H1 (cell line): Measurements from ENCODE around the gene HBA2. TPM values are rescaled to one million over a fixed set of nuclear protein-coding genes. Genes with fewer than 3 reads are reported as not detected.

Experiments
- CTCF ChIA-PET: fragments of 300-600 bp; sonication (Branson Sonifier 250); formaldehyde crosslinking; loops from one replicate; lab custom pipeline; 2021; ENCODE audit not compliant: partially characterized antibody; lab: Charles Lee
- POLR2A ChIA-PET: fragments of 300-600 bp; sonication (Branson Sonifier 250); formaldehyde crosslinking; loops from one replicate; lab custom pipeline; 2021; ENCODE audit warnings: inconsistent platforms; ENCODE audit not compliant: partially characterized antibody; lab: Charles Lee
- DNase-seq, 2 experiments: peaks; one replicate each; pipeline versions ENCODE4 v3.0.0 to v3.0.0-alpha.2; 2010 to 2022; ENCODE audit warnings: low spot score in 2 of 2, low read depth in 1 of 2, mixed read lengths in 1 of 2
- FAIRE-seq: peaks from 2 replicates; lab custom pipeline; 2011; peaks lifted over from hg19 to GRCh38; lab: Jason Lieb, UNC
- H2AFZ ChIP-seq: 2 replicates; pipeline ENCODE4 v1.8.1; 2012; ENCODE audit warnings: low read length, inconsistent platforms
- H2AK5ac ChIP-seq: 2 replicates; pipeline ENCODE4 v1.6.1; 2013; ENCODE audit warnings: low read depth, low read length
- H2BK120ac ChIP-seq: replicated peaks from 2 replicates; pipeline ENCODE3; 2013; ENCODE audit warnings: low read depth, low read length, inconsistent platforms
- H2BK12ac ChIP-seq: 2 replicates; pipeline ENCODE4 v1.6.1; 2013; ENCODE audit warnings: low read depth, low read length
- H2BK15ac ChIP-seq: 2 replicates; pipeline ENCODE4 v1.6.1; 2013; ENCODE audit warnings: low read length
- H2BK20ac ChIP-seq: 2 replicates; pipeline ENCODE4 v1.6.1; 2013; ENCODE audit warnings: low read length
- H2BK5ac ChIP-seq: 2 replicates; pipeline ENCODE4 v1.6.1; 2013; ENCODE audit warnings: low read depth, low read length
- H3K14ac ChIP-seq: 2 replicates; pipeline ENCODE4 v1.6.1; 2013; ENCODE audit warnings: inconsistent platforms; ENCODE audit not compliant: insufficient read length
- H3K18ac ChIP-seq: 2 replicates; pipeline ENCODE4 v1.6.1; 2013; ENCODE audit warnings: low read length; ENCODE audit errors: extremely low read depth
- H3K23ac ChIP-seq: 2 replicates; pipeline ENCODE4 v1.6.1; 2013; ENCODE audit warnings: inconsistent platforms; ENCODE audit not compliant: insufficient read length
- H3K23me2 ChIP-seq: 2 replicates; pipeline ENCODE4 v1.6.1; 2013; ENCODE audit warnings: low read depth, low read length
- H3K27ac ChIP-seq: 2 replicates; pipeline ENCODE4 v1.6.1; 2011; ENCODE audit warnings: low read depth, low read length, inconsistent platforms
- H3K27me3 ChIP-seq, 4 experiments: replicated peaks in 1 of 4; 1 replicate in 1 of 4; 2 replicates in 3 of 4; pipeline versions ENCODE4 v1.6.1 to v1.8.1; 2011 to 2013; ENCODE audit warnings: low read length in 3 of 4, mild to moderate bottlenecking in 3 of 4, inconsistent platforms in 2 of 4, mixed read lengths in 2 of 4, moderate library complexity in 1 of 4; ENCODE audit not compliant: control insufficient read depth in 3 of 4, insufficient read depth in 3 of 4; ENCODE audit errors: extremely low read depth in 1 of 4
- H3K36me3 ChIP-seq, 4 experiments: 2 replicates each; pipeline versions ENCODE4 v1.6.1 to v1.8.1; 2011 to 2013; ENCODE audit warnings: mild to moderate bottlenecking in 4 of 4, low read length in 3 of 4, moderate library complexity in 2 of 4, control low read depth in 1 of 4, inconsistent platforms in 1 of 4; ENCODE audit not compliant: insufficient read depth in 4 of 4, control insufficient read depth in 2 of 4
- H3K4ac ChIP-seq: replicated peaks from 2 replicates; pipeline ENCODE3; 2013; ENCODE audit warnings: low read length, low read depth, mixed read lengths, inconsistent platforms; ENCODE audit not compliant: insufficient read length
- H3K4me1 ChIP-seq, 4 experiments: replicated peaks in 1 of 4; 1 replicate in 1 of 4; 2 replicates in 3 of 4; pipeline versions ENCODE4 v1.6.1 to v1.8.1; 2011 to 2013; ENCODE audit warnings: low read length in 3 of 4, inconsistent platforms in 2 of 4, mixed read lengths in 1 of 4; ENCODE audit not compliant: insufficient read depth in 4 of 4, control insufficient read depth in 3 of 4
- H3K4me2 ChIP-seq, 2 experiments: 2 replicates each; pipeline versions ENCODE4 v1.6.1 to v1.8.1; 2011 to 2013; ENCODE audit warnings: low read depth in 2 of 2, low read length in 2 of 2, control low read depth in 1 of 2, inconsistent platforms in 1 of 2, mild to moderate bottlenecking in 1 of 2; ENCODE audit not compliant: insufficient read depth in 1 of 2
- H3K4me3 ChIP-seq, 4 experiments: fragments of 200-600, 300-600 bp in 1 of 4; sonication (generic), shearing (Covaris generic), sonication (Bioruptor Twin) in 1 of 4; 2 replicates each; pipeline versions ENCODE4 v1.5.1 to v1.8.1; 2011 to 2016; ENCODE audit warnings: low read length in 4 of 4, low read depth in 3 of 4, control low read depth in 2 of 4, inconsistent platforms in 2 of 4, mild to moderate bottlenecking in 2 of 4, mixed read lengths in 1 of 4, moderate library complexity in 1 of 4; ENCODE audit not compliant: insufficient read depth in 2 of 4; ENCODE audit errors: extremely low read depth in 1 of 4
- H3K56ac ChIP-seq: replicated peaks from 2 replicates; pipeline ENCODE3; 2013; ENCODE audit warnings: low read depth, mild to moderate bottlenecking, mixed read lengths, low read length, inconsistent platforms; ENCODE audit not compliant: insufficient read length
- H3K79me1 ChIP-seq: 2 replicates; pipeline ENCODE4 v1.6.1; 2013; ENCODE audit warnings: low read depth, low read length, control low read depth
- H3K79me2 ChIP-seq, 2 experiments: 2 replicates each; pipeline versions ENCODE4 v1.6.1 to v1.8.1; 2012 to 2013; ENCODE audit warnings: low read length in 2 of 2, mild to moderate bottlenecking in 2 of 2, inconsistent platforms in 1 of 2; ENCODE audit not compliant: insufficient read depth in 2 of 2, control insufficient read depth in 1 of 2
- H3K9ac ChIP-seq, 4 experiments: replicated peaks in 1 of 4; 1 replicate in 1 of 4; 2 replicates in 3 of 4; pipeline versions ENCODE4 v1.6.1 to v1.8.1; 2011 to 2013; ENCODE audit warnings: low read depth in 3 of 4, low read length in 3 of 4, control low read depth in 2 of 4, mild to moderate bottlenecking in 2 of 4, moderate library complexity in 2 of 4, inconsistent platforms in 1 of 4; ENCODE audit errors: extremely low read depth in 1 of 4
- H3K9me3 ChIP-seq, 2 experiments: 2 replicates each; pipeline versions ENCODE4 v1.6.1 to v1.8.1; 2012 to 2013; ENCODE audit warnings: mild to moderate bottlenecking in 2 of 2, moderate library complexity in 2 of 2, control low read depth in 1 of 2, inconsistent platforms in 1 of 2, low read depth in 1 of 2, low read length in 1 of 2, mixed read lengths in 1 of 2; ENCODE audit not compliant: insufficient read depth in 2 of 2
- H4K20me1 ChIP-seq, 2 experiments: replicated peaks in 1 of 2; 2 replicates each; pipeline versions ENCODE3 to v1.8.1; 2011 to 2013; ENCODE audit warnings: inconsistent platforms in 2 of 2, low read length in 2 of 2, mild to moderate bottlenecking in 1 of 2; ENCODE audit not compliant: insufficient read depth in 2 of 2, control insufficient read depth in 1 of 2
- H4K5ac ChIP-seq: 2 replicates; pipeline ENCODE4 v1.6.1; 2013; ENCODE audit warnings: low read length, low read depth, mixed read lengths, inconsistent platforms; ENCODE audit not compliant: insufficient read length
- H4K8ac ChIP-seq: 2 replicates; pipeline ENCODE4 v1.8.0; 2013; ENCODE audit warnings: mild to moderate bottlenecking, moderate library complexity, low read length, inconsistent platforms; ENCODE audit not compliant: insufficient read depth; ENCODE audit errors: extremely low read depth
- H4K91ac ChIP-seq: replicated peaks from 2 replicates; pipeline ENCODE3; 2013; ENCODE audit warnings: low read length, mixed read lengths, inconsistent platforms; ENCODE audit not compliant: insufficient read length
- CBX8 ChIP-seq: fragments of 300-800, 300-1000 bp; sonication (generic); IDR thresholded peaks from 2 replicates; pipeline ENCODE4 v1.7.1; 2016; ENCODE audit warnings: low read depth, low read length, borderline replicate concordance
- CTCF ChIP-seq, 3 experiments: IDR thresholded peaks; 1 replicate in 2 of 3; 2 replicates in 1 of 3; pipeline versions ENCODE4 v1.5.1 to v1.6.1; 2011; ENCODE audit warnings: low read length in 3 of 3, mild to moderate bottlenecking in 3 of 3, inconsistent platforms in 2 of 3, low read depth in 1 of 3, moderate library complexity in 1 of 3; ENCODE audit not compliant: insufficient read depth in 1 of 3; ENCODE audit errors: control extremely low read depth in 1 of 3
- GTF2F1 ChIP-seq: IDR thresholded peaks from 2 replicates; pipeline ENCODE4 v1.6.1; 2012; ENCODE audit warnings: low read depth, low read length, improper control_type of control experiment, borderline replicate concordance
- JUND ChIP-seq: IDR thresholded peaks from 2 replicates; pipeline ENCODE4 v1.6.1; 2011; ENCODE audit warnings: mild to moderate bottlenecking, improper control_type of control experiment, low read length
- WGBS, 2 experiments: shearing (Covaris generic) in 1 of 2; methylation state at CpG; one replicate each; pipeline versions ENCODE4 v1.1.6 to v1.1.7; 2013 to 2015; ENCODE audit warnings: low lambda C conversion rate in 2 of 2, mixed read lengths in 2 of 2, inconsistent platforms in 1 of 2, low coverage in 1 of 2, missing lambda C conversion rate in 1 of 2; ENCODE audit not compliant: insufficient replicate concordance in 2 of 2, insufficient coverage in 1 of 2, insufficient read length in 1 of 2; ENCODE audit errors: extremely low coverage in 1 of 2, missing lambda C conversion rate in 1 of 2; 5-methylcytosine and 5-hydroxymethylcytosine counted together
- polyA plus RNA-seq, 7 experiments: library from polyadenylated mRNA; depleted of rRNA in 3 of 7; stranded (reverse) in 5 of 7; unstranded in 2 of 7; fragments of >200 nt in 5 of 7; fragments of 200-250 nt in 2 of 7; gene quantifications; 1 replicate in 5 of 7; 2 replicates in 1 of 7; 4 replicates in 1 of 7; pipeline versions ENCODE4 v1.2.1 to v1.2.3, GENCODE V29; 2011 to 2013; ENCODE audit warnings: missing spikeins in 2 of 7, mixed read lengths in 2 of 7
- total RNA-seq: library from RNA; stranded (reverse); fragmentation: NEBNext Ultra II Directional; extraction: Animal tissue kit (Norgen Biotek cat#: 25700); gene quantifications from 2 replicates; pipeline ENCODE4 v1.2.1, GENCODE V29; 2021

HBA2 gene
- total and polyA plus RNA-seq, 2 of the 8 experiments (the other 6 are each of a cell fraction or from before 2014, with no cell fraction given) = 6.1 TPM; not detected in 1

GRCh38 chr16:188674-189073, 16.0 kb downstream of the HBA2 start:
- no peaks in the 10 kb centered on the region for H3K79me2 ChIP-seq
- no peak overlapping the region for H3K4ac ChIP-seq
- 95% methylated on average over 8 of the region's 8 CpGs; no CpG with 5 or more reads in 1 of the 2 experiments for WGBS, 2 experiments
- H4K8ac ChIP-seq = no peak overlapping the region
- FAIRE-seq (no peak), DNase-seq (no peak)
- no peak overlapping the region for H2AFZ ChIP-seq
- H4K20me1 ChIP-seq = peaks cover 4 to 16% of the 10 kb centered on the region in 2 experiments
- no peak overlapping the region for H3K27ac ChIP-seq
- no peak overlapping the region for H3K18ac ChIP-seq
- H2BK12ac ChIP-seq = no peak overlapping the region
- TF ChIP-seq JUND = no peak
- no peak for TF ChIP-seq GTF2F1
- no peak for TF ChIP-seq CBX8
- peak; percentile 21 to 59 (median 58); a peak in 3 of 4 replicates for TF ChIP-seq CTCF (IDR thresholded peaks at IDR 0.05; ENCODE audit: control extremely low read depth in 1 of 3, insufficient read depth in 1 of 3, low read depth in 1 of 3, low read length in 3 of 3)
- no peak overlapping the region for H3K56ac ChIP-seq
- H3K27me3 ChIP-seq = no peaks in the 10 kb centered on the region
- ChIA-PET CTCF (interaction anchor here (0.8 to 2.8 kb wide), 9 partner anchors 9 to 299 kb away, joined by 3 to 10 read pairs (median 3); no protein-coding TSS in a partner anchor), POLR2A (interaction anchor here (0.8 to 34.3 kb wide), 4 partner anchors 10 to 37 kb away, joined by 3 to 348 read pairs (median 4); partner anchors contain the start of gene LUC7L)
- H2BK120ac ChIP-seq = no peak overlapping the region
- H3K9me3 ChIP-seq = peaks cover 0 to 3% of the 10 kb centered on the region in 2 experiments; a peak in 1 of 4 replicates
- H2BK5ac ChIP-seq = no peak overlapping the region
- no peak overlapping the region for H3K4me3 ChIP-seq
- no peak overlapping the region for H3K9ac ChIP-seq
- H3K14ac ChIP-seq = no peak overlapping the region
- H3K4me2 ChIP-seq = no peak overlapping the region
- no peak overlapping the region for H2AK5ac ChIP-seq
- peaks cover 31 to 65% (median 54%) of the 10 kb centered on the region in 4 experiments; a peak in 7 of 8 replicates for H3K36me3 ChIP-seq
- no peak overlapping the region for H3K23ac ChIP-seq
- no peaks in the 10 kb centered on the region for H3K4me1 ChIP-seq
- H4K5ac ChIP-seq = no peak overlapping the region
- H3K79me1 ChIP-seq = no peaks in the 10 kb centered on the region; the same call in 1 of the 2 replicates
- no peaks in the 10 kb centered on the region for H3K23me2 ChIP-seq
- H4K91ac ChIP-seq = no peak overlapping the region
- no peak overlapping the region for H2BK15ac ChIP-seq
- no peak overlapping the region for H2BK20ac ChIP-seq
